ENCODE data around the gene GIMAP2.

GIMAP2 gene

GRCh38 chr7:150716368-150716767 lies 30.9 kb downstream of the GIMAP2 start, which contains the start of gene GIMAP1:
Gene GIMAP1 (plus strand): TSS chr7:150716613. CDS start chr7:150719048, 2,435 bp downstream.
- ChIA-PET CTCF (interaction anchor here (0.7 to 2.0 kb wide), 10 partner anchors 10 to 267 kb away, joined by 3 to 6 read pairs (median 4); partner anchors contain the start of gene GIMAP2), POLR2A (no interaction called here)
- TF ChIP-seq CTCF (IDR thresholded peaks at IDR 0.05; ENCODE audit: control extremely low read depth, extremely low read depth, low read depth, missing control alignments) = no peak
- DNase-seq (ENCODE audit: extremely low spot score) = no peak

DNA sequence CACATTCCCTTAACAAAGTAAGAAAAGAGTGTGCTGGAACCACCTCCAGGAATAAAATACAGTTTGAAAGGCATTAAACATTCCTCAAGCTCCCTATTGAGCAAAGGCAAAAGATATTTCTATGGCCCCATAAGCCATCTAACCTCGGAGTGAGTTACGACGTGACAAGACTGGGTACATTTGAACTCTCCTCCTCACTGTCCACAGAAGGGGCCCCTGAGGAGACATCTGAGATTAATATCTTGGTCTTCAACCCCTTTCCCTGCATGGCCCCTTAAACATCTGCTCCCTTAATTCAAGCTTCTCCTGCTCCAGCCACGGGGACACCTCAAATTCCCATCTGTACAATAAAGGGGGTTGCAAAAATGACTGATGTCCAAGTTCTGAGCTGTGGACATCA lies 31.4 kb downstream of the GIMAP2 start:
- CTCF ChIA-PET = interaction anchor here (0.7 to 2.0 kb wide), 5 partner anchors 11 to 31 kb away, joined by 3 to 6 read pairs (median 4); partner anchors contain the start of gene GIMAP2
- no peak for TF ChIP-seq CTCF (IDR thresholded peaks at IDR 0.05; ENCODE audit: control extremely low read depth, extremely low read depth, low read depth, missing control alignments)
- no peak for DNase-seq (ENCODE audit: extremely low spot score)
- POLR2A ChIA-PET = no interaction called here

GRCh38 chr7:150717814-150718420 lies 32.4 kb downstream of the GIMAP2 start:
- POLR2A ChIA-PET = no interaction called here
- TF ChIP-seq CTCF (IDR thresholded peaks at IDR 0.05; ENCODE audit: control extremely low read depth, extremely low read depth, low read depth, missing control alignments) = no peak
- CTCF ChIA-PET = interaction anchor here (1.2 kb wide), 1 partner anchor 10 kb away, joined by 3 read pairs; no protein-coding TSS in a partner anchor
- DNase-seq (ENCODE audit: extremely low spot score) = no peak

GRCh38 chr7:150719436-150719835 lies 33.9 kb downstream of the GIMAP2 start:
- no peak for TF ChIP-seq CTCF (IDR thresholded peaks at IDR 0.05; ENCODE audit: control extremely low read depth, extremely low read depth, low read depth, missing control alignments)
- no peak for DNase-seq (ENCODE audit: extremely low spot score)
- ChIA-PET CTCF (no interaction called here), POLR2A (no interaction called here)

DNA sequence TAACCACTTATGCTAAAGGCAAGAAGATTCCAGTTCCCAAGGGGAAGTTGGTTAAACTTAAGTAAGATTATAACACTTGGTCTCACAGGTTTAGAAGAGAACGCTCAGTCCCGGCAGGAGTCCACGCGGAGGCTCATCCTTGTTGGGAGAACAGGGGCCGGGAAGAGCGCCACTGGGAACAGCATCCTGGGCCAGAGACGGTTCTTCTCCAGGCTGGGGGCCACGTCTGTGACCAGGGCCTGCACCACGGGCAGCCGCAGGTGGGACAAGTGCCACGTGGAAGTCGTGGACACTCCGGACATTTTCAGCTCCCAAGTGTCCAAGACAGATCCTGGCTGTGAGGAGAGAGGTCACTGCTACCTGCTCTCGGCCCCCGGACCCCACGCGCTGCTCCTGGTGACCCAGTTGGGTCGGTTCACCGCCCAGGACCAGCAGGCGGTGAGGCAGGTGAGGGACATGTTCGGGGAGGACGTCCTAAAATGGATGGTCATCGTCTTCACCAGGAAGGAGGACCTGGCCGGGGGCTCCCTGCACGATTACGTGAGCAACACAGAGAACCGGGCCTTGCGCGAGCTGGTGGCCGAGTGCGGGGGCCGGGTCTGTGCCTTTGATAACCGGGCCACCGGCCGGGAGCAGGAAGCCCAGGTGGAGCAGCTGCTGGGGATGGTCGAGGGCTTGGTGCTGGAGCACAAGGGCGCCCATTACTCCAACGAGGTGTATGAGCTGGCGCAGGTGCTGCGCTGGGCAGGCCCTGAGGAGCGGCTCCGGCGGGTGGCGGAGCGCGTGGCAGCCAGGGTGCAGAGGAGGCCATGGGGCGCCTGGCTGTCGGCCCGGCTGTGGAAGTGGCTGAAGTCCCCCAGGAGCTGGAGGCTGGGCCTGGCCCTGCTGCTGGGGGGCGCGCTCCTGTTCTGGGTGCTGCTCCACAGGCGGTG lies 34.7 kb downstream of the GIMAP2 start:
- DNase-seq (ENCODE audit: extremely low spot score) = no peak
- no peak for TF ChIP-seq CTCF (IDR thresholded peaks at IDR 0.05; ENCODE audit: control extremely low read depth, extremely low read depth, low read depth, missing control alignments)
- ChIA-PET CTCF (interaction anchor here (1.4 kb wide), 1 partner anchor 17 kb away, joined by 4 read pairs; no protein-coding TSS in a partner anchor), POLR2A (no interaction called here)

GRCh38 chr7:150721970-150722373 lies 36.5 kb downstream of the GIMAP2 start:
- TF ChIP-seq CTCF (IDR thresholded peaks at IDR 0.05; ENCODE audit: control extremely low read depth, extremely low read depth, low read depth, missing control alignments) = no peak
- DNase-seq (ENCODE audit: extremely low spot score) = no peak
- ChIA-PET POLR2A (no interaction called here), CTCF (interaction anchor here (1.0 to 1.6 kb wide), 2 partner anchors 9 to 220 kb away, joined by 3 to 4 read pairs; no protein-coding TSS in a partner anchor)

All from GM10248 (cell line).